IgD-negative memory B cell (primary cell): ENCODE results near the gene SWT1. TPM values are rescaled to one million over a fixed set of nuclear protein-coding genes. Genes with fewer than 3 reads are reported as not detected.
"Not testable (repeated sequence)": the region's sequence is repeated elsewhere in the genome, so short reads cannot be mapped to it uniquely, and the experiment has no call there.

Source experiments
- H3K27ac Mint-ChIP-seq, 3 donors: one replicate each; pipeline ENCODE4 v1.8.0; 2020 to 2022; ENCODE audit warnings: mild to moderate bottlenecking in 3 of 3, mixed read lengths in 3 of 3, moderate library complexity in 1 of 3
- H3K27me3 Mint-ChIP-seq: one replicate; pipeline ENCODE4 v1.8.0; 2021; ENCODE audit warnings: mixed read lengths
- H3K36me3 Mint-ChIP-seq: one replicate; pipeline ENCODE4 v1.8.0; 2020; ENCODE audit warnings: mild to moderate bottlenecking, mixed read lengths
- H3K4me1 Mint-ChIP-seq, 3 donors: one replicate each; pipeline ENCODE4 v1.8.0; 2020 to 2022; ENCODE audit warnings: mixed read lengths in 3 of 3, mild to moderate bottlenecking in 1 of 3
- H3K4me3 Mint-ChIP-seq, 4 donors: one replicate each; pipeline ENCODE4 v1.8.0; 2020 to 2022; ENCODE audit warnings: mild to moderate bottlenecking in 4 of 4, mixed read lengths in 4 of 4, moderate library complexity in 3 of 4
- H3K9me3 Mint-ChIP-seq, 3 donors: one replicate each; pipeline ENCODE4 v1.8.0; 2020 to 2021; ENCODE audit warnings: mixed read lengths in 3 of 3, mild to moderate bottlenecking in 1 of 3
- polyA plus RNA-seq: library from polyadenylated mRNA; unstranded; fragments of 300-500 nt; fragmentation: Illumina TruSeq; gene quantifications from one replicate; pipeline ENCODE4 v1.2.3, GENCODE V29; 2021

SWT1 gene
- polyA plus RNA-seq, 1 donor from 2014 or later = 2.5 TPM

DNA sequence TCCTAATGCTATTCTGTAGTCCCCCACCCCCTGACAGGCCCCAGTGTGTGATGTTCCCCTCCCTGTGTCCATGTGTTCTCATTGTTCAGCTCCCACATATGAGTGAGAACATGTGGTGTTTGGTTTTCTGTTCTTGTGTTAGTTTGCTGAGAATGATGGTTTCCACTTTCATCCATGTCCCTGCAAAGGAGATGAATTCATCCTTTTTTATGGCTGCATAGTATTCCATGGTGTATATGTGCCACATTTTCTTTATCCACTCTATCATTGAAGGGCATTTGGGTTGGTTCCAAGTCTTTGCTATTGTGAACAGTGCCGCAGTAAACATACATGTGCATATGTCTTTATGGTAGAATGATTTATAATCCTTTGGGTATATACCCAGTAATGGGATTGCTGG is 52.4 kb downstream of the SWT1 start:
- H3K27me3 Mint-ChIP-seq, H3K4me1 Mint-ChIP-seq, H3K9me3 Mint-ChIP-seq, H3K4me3 Mint-ChIP-seq: not testable (repeated sequence)
- H3K36me3 Mint-ChIP-seq = peaks cover 18% of the 10 kb centered on the region
- peak overlapping the region in 1 of 3 donors; percentile 12 for H3K27ac Mint-ChIP-seq

GRCh38 chr1:185213091-185213490 is 56.1 kb downstream of the SWT1 start:
- H3K27ac Mint-ChIP-seq = no peak overlapping the region
- H3K4me1 Mint-ChIP-seq = no peaks in the 10 kb centered on the region
- no peaks in the 10 kb centered on the region for H3K27me3 Mint-ChIP-seq
- H3K4me3 Mint-ChIP-seq = no peak overlapping the region
- peaks cover 2 to 5% (median 4%) of the 10 kb centered on the region in 3 donors for H3K9me3 Mint-ChIP-seq
- H3K36me3 Mint-ChIP-seq = peaks cover 19% of the 10 kb centered on the region

DNA sequence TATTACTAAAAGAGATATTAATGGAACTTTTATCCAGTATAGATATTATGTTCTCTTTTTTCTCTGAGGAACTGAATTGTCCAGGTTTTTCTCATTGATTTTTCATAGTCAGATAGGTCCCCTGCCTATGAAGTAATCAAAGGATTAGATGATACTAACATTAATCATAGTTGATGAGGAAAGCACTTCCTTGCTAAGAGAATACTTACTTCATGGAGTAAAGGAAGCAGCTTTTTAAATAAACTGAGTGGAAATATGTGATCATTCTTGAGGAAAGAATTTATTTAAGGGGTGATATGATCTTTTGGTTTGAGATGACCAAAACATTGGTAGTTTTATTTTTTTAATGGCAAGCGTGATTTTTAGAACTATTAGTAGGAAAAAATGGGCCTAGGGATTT is 58.9 kb downstream of the SWT1 start:
- Mint-ChIP-seq H3K36me3 (peaks cover 7% of the 10 kb centered on the region), H3K4me1 (no peaks in the 10 kb centered on the region), H3K27ac (no peak overlapping the region), H3K27me3 (no peaks in the 10 kb centered on the region), H3K4me3 (no peak overlapping the region), H3K9me3 (peaks cover 0 to 4% (median 0%) of the 10 kb centered on the region in 3 donors)

DNA sequence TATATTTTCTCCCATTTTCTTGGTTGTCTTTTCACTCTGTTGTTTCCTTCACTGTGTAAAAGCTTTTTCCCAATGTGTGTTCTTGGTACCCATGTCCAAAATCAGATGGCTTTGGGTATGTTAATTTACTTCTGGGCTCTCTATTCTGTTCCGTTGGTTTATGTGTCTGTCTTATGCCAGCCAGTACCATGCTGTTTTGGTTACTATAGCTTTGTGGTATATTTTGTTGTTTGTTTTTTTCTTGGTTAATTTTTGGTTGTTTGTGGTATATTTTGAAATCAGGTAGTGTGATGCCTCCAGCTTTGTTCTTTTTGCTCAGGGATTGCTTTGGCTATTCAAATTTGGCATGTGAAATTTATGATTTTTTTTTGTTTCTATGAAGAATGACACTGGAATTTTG is 67.2 kb downstream of the SWT1 start:
- Mint-ChIP-seq H3K4me1 (no peaks in the 10 kb centered on the region), H3K4me3 (no peak overlapping the region), H3K27ac (no peak overlapping the region), H3K27me3 (no peaks in the 10 kb centered on the region), H3K36me3 (peaks cover 25% of the 10 kb centered on the region), H3K9me3 (peaks cover 4 to 13% (median 9%) of the 10 kb centered on the region in 3 donors)

GRCh38 chr1:185227161-185227560 is 70.2 kb downstream of the SWT1 start:
- Mint-ChIP-seq H3K27ac (no peak overlapping the region), H3K27me3 (no peaks in the 10 kb centered on the region), H3K4me1 (no peaks in the 10 kb centered on the region), H3K36me3 (peaks cover 23% of the 10 kb centered on the region), H3K9me3 (peaks cover 4 to 13% (median 9%) of the 10 kb centered on the region in 3 donors), H3K4me3 (no peak overlapping the region)

DNA sequence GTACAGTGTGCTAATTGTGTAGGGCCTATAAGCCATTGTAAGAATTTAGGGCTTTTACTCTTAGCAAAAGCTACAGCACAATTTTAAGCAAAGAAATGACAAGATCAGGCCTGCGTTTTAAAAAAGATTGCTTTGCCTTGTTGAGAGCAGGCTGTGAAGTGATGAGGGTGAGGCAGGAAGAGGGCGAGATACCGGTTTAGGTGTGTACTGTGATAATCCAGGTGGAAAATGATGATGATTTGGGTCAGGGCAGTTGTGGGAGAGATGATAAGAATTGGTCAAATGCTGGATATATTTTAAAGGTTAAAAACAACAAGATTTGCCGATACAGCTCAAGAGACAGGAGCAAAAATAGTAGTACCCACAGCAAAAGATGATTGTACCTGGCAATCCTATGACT is 72.0 kb downstream of the SWT1 start:
- Mint-ChIP-seq H3K9me3 (peaks cover 2 to 10% (median 6%) of the 10 kb centered on the region in 3 donors), H3K4me1 (no peaks in the 10 kb centered on the region), H3K27me3 (no peaks in the 10 kb centered on the region), H3K4me3 (no peak overlapping the region), H3K36me3 (peaks cover 15% of the 10 kb centered on the region), H3K27ac (no peak overlapping the region)

DNA sequence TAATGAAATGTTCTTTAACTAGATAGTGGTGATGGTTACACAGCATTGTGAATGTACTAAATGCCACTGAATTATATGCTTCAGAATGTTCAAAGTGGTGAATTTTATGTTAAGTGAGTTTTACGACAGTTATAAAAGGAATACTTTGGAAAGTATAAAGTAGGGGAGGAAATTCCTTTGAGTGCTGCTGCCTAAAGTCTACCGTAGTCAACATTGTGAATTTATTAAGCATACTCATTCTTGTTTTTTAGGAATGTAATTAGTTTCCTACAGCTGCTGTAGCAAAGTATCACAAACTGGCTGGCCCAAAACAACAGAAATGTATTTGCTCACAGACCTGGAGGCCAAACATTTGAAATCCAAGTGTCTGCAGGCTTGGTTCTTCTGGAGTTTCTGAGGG is 73.0 kb downstream of the SWT1 start:
- Mint-ChIP-seq H3K27me3 (no peaks in the 10 kb centered on the region), H3K4me1 (no peaks in the 10 kb centered on the region), H3K4me3 (no peak overlapping the region), H3K9me3 (no peaks in the 10 kb centered on the region), H3K27ac (no peak overlapping the region), H3K36me3 (peaks cover 15% of the 10 kb centered on the region)

DNA sequence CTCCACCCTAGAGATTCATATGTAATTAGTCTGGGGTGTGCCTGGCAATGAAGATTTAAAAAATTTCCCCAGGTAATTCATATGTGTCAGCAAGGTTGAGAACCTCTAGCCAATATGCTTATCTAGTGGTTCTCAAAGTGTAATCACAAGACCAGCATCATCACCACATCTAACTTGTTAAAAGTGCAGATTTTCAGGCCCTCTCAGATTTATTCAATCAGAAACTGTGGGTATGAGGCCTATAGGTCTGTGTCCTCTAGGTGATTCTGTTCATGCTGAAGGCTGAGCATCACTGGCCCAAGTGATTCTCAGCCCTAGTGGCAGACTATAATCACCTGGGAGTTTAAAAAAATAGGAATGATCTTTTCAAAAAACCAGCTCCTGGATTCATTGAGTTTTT is 75.9 kb downstream of the SWT1 start:
- Mint-ChIP-seq H3K36me3 (peaks cover 16% of the 10 kb centered on the region), H3K4me3 (no peak overlapping the region), H3K9me3 (peaks cover 0 to 2% (median 0%) of the 10 kb centered on the region in 3 donors), H3K27ac (no peak overlapping the region), H3K27me3 (no peaks in the 10 kb centered on the region), H3K4me1 (no peaks in the 10 kb centered on the region)

DNA sequence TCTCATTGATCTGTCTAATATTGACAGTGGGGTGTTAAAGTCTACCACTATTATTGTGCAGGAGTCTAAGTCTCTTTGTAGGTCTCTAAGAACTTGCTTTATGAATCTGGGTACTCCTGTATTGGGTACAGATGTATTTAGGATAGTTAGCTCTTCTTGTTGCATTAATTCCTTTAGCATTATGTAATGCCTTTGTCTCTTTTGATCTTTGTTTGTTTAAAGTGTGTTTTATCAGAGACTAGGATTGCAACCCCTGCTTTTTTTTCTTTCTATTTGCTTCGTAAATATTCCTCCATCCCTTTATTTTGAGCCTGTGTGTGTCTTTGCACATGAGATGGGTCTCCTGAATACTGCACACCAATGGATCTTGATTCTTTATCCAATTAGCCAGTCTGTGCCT is 77.2 kb downstream of the SWT1 start:
- H3K27ac Mint-ChIP-seq, H3K9me3 Mint-ChIP-seq, H3K4me3 Mint-ChIP-seq, H3K27me3 Mint-ChIP-seq, H3K4me1 Mint-ChIP-seq: not testable (repeated sequence)
- peaks cover 13% of the 10 kb centered on the region for H3K36me3 Mint-ChIP-seq

DNA sequence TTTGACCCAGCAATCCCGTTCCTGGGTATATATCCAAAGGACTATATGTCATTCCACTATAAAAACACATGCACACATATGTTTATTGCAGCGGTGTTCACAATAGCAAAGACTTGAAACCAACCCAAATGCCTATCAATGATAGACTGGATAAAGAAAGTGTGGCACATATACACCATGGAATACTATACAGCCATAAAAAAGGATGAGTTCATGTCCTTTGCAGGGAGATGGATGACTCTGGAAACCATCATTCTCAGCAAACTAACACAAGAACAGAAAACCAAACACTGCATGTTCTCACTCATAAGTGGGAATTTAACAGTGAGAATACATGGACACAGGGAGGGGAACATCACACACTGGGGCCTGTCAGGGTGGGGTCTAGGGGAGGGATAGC is 80.2 kb downstream of the SWT1 start:
- not testable (repeated sequence) for H3K9me3 Mint-ChIP-seq, H3K27ac Mint-ChIP-seq, H3K4me3 Mint-ChIP-seq, H3K27me3 Mint-ChIP-seq, H3K4me1 Mint-ChIP-seq
- H3K36me3 Mint-ChIP-seq = peaks cover 12% of the 10 kb centered on the region

DNA sequence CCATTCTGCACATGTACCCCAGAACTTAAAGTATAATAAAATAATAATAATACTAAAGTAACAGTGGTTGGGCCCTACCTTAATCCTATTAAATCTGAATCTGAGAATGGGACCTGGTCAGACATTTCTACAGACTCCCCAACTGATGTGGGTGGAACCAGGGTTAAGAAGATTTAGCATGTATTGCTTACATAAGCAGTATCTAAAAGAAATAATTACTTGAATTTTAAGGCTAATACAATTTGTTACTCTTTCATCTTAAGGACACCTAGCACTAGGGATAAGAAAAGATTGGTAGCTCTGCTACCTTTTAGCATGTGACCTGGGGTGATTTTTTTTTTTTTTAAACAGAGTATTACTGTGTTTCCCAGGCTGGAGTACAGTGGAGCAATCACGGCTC is 80.7 kb downstream of the SWT1 start:
- H3K4me1 Mint-ChIP-seq = peaks cover 0 to 2% (median 0%) of the 10 kb centered on the region in 3 donors
- no peak overlapping the region for H3K4me3 Mint-ChIP-seq
- no peak overlapping the region for H3K27ac Mint-ChIP-seq
- H3K9me3 Mint-ChIP-seq = peaks cover 0 to 2% (median 0%) of the 10 kb centered on the region in 3 donors
- no peaks in the 10 kb centered on the region for H3K27me3 Mint-ChIP-seq
- peaks cover 12% of the 10 kb centered on the region for H3K36me3 Mint-ChIP-seq

GRCh38 chr1:185238447-185238846 is 81.5 kb downstream of the SWT1 start:
- Mint-ChIP-seq H3K4me1 (peaks cover 0 to 2% (median 0%) of the 10 kb centered on the region in 3 donors), H3K36me3 (peaks cover 12% of the 10 kb centered on the region), H3K9me3 (peaks cover 0 to 2% (median 0%) of the 10 kb centered on the region in 3 donors), H3K27me3 (no peaks in the 10 kb centered on the region), H3K27ac (no peak overlapping the region), H3K4me3 (no peak overlapping the region)

DNA sequence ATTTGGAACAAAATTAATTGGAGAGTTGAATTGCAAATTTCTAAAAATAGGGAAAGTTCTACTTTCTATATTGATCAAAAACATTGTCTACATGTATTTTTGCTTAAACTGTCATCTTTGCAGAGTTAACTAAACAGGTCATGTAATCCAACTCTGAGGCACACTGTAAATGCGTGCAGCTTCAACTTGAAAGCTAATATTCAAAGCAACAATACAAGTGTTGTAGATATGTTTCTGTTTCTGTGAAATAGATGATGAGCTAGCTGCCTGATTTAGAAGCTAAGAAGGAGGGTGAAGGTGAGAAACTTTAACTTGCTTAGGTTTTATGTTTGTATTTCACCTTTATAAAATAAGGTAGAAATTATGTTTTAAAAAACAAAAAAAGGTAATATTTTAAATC is 82.9 kb downstream of the SWT1 start:
- Mint-ChIP-seq H3K27ac (peak overlapping the region in 1 of 3 donors; percentile 78), H3K4me3 (no peak overlapping the region)

GRCh38 chr1:185241127-185241526 is 84.2 kb downstream of the SWT1 start:
- no peak overlapping the region for H3K27ac Mint-ChIP-seq
- peaks cover 0 to 2% (median 0%) of the 10 kb centered on the region in 3 donors for H3K4me1 Mint-ChIP-seq
- H3K4me3 Mint-ChIP-seq = no peak overlapping the region
- H3K36me3 Mint-ChIP-seq = peaks cover 5% of the 10 kb centered on the region
- peaks cover 0 to 2% (median 0%) of the 10 kb centered on the region in 3 donors for H3K9me3 Mint-ChIP-seq
- H3K27me3 Mint-ChIP-seq = no peaks in the 10 kb centered on the region

More for the DNA sequence above, 82.9 kb downstream of the SWT1 start:
- Mint-ChIP-seq H3K27me3 (no peaks in the 10 kb centered on the region), H3K9me3 (peaks cover 0 to 2% (median 0%) of the 10 kb centered on the region in 3 donors), H3K36me3 (peaks cover 9% of the 10 kb centered on the region), H3K4me1 (peaks cover 0 to 2% (median 0%) of the 10 kb centered on the region in 3 donors)

- Mint-ChIP-seq H3K27ac (no peak overlapping the region), H3K27me3 (no peaks in the 10 kb centered on the region)
These were observed 87.2 kb downstream of the SWT1 start for GRCh38 chr1:185244015-185244747.

DNA sequence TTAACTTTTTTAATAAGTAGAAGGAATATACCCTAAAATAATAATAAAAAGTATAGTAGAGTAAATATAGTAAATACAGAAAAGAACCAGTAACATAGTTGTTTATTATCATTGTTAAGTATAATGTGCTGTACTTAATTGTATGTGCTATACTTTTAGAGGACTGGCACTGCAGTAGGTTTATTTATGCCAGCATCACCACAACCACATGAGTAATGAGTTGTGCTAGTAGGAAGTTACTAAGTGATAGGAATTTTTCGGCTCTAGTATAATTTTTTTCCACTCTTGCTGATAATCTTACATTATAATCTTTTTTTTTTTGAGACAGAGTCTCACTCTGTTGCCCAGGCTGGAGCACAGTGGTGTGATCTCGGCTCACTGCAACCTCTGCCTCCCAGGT is 88.5 kb downstream of the SWT1 start:
- Mint-ChIP-seq H3K27me3 (no peaks in the 10 kb centered on the region), H3K27ac (no peak overlapping the region), H3K4me3 (no peak overlapping the region), H3K9me3 (no peaks in the 10 kb centered on the region), H3K36me3 (peaks cover 5% of the 10 kb centered on the region), H3K4me1 (no peaks in the 10 kb centered on the region)

More at GRCh38 chr1:185244015-185244747, 87.2 kb downstream of the SWT1 start:
- H3K9me3 Mint-ChIP-seq = no peaks in the 10 kb centered on the region
- H3K36me3 Mint-ChIP-seq = peaks cover 5% of the 10 kb centered on the region
- H3K4me3 Mint-ChIP-seq = no peak overlapping the region
- no peaks in the 10 kb centered on the region for H3K4me1 Mint-ChIP-seq
